HepG2 (cell line): ENCODE measurements around the gene TP73. TPM values are rescaled to one million over a fixed set of nuclear protein-coding genes. Genes with fewer than 3 reads are reported as not detected.

Experiments used
- ATAC-seq: fragments of 200-7000 bp; cut with Tn5 transposase; 3 replicates; pipeline ENCODE4 v1.9.1; 2020; ENCODE audit warnings: mild to moderate bottlenecking, moderate library complexity
- BruUV-seq: library from RNA; stranded (reverse); fragments of 400-500 nt; replicated peaks from 2 replicates; lab custom pipeline; 2021; lab: Mats Ljungman, UMichigan
- CTCF ChIA-PET: fragments of 300-600 bp; formaldehyde crosslinking; extraction: SDS; loops from one replicate; lab custom pipeline; 2021; ENCODE audit warnings: low total read pairs, inconsistent platforms, low intra/inter-chr PET ratio; lab: Yijun Ruan, JAX
- POLR2A ChIA-PET: fragments of 350-600 bp; sonication (Branson Sonifier 250); formaldehyde crosslinking; loops from one replicate; lab custom pipeline; 2020; ENCODE audit warnings: antibody characterized with exemption, inconsistent platforms; lab: Yijun Ruan, JAX
- DNase-seq: peaks from one replicate; pipeline ENCODE4 v3.0.0-alpha.2; 2015; ENCODE audit warnings: low spot score
- FAIRE-seq: peaks from 3 replicates; lab custom pipeline; 2011; peaks lifted over from hg19 to GRCh38; lab: Jason Lieb, UNC
- H2AFZ ChIP-seq: one replicate; pipeline ENCODE4 v1.6.1; 2011; ENCODE audit warnings: low read length, inconsistent platforms
- H3K27ac ChIP-seq: fragments of 300-600 bp; 3 replicates; pipeline ENCODE4 v1.8.0; 2011; ENCODE audit warnings: mixed run types, mild to moderate bottlenecking, mixed read lengths, low read length, inconsistent platforms; ENCODE audit not compliant: insufficient read depth; ENCODE audit errors: extremely low read length
- H3K27me3 ChIP-seq, 2 experiments: fragments of 200-600 bp in 1 of 2; 2 replicates in 1 of 2; 3 replicates in 1 of 2; pipeline versions ENCODE4 v1.6.0 to v1.8.0; 2011; ENCODE audit warnings: low read length in 2 of 2, mild to moderate bottlenecking in 2 of 2, moderate library complexity in 2 of 2, inconsistent platforms in 1 of 2; ENCODE audit not compliant: insufficient read depth in 2 of 2, control insufficient read depth in 1 of 2
- H3K36me3 ChIP-seq, 2 experiments: fragments of 200-600 bp in 1 of 2; replicated peaks in 1 of 2; 2 replicates in 1 of 2; 3 replicates in 1 of 2; pipeline versions ENCODE4 v1.5.1 to v1.8.0; 2011; ENCODE audit warnings: low read length in 2 of 2, inconsistent platforms in 1 of 2; ENCODE audit not compliant: insufficient read depth in 2 of 2, control insufficient read depth in 1 of 2
- H3K4me1 ChIP-seq: 2 replicates; pipeline ENCODE4 v1.5.1; 2012; ENCODE audit warnings: low read length, inconsistent platforms; ENCODE audit not compliant: insufficient read depth
- H3K4me2 ChIP-seq: 2 replicates; pipeline ENCODE4 v1.6.0; 2011; ENCODE audit warnings: low read depth, low read length, inconsistent platforms
- H3K4me3 ChIP-seq, 3 experiments: fragments of 200-600 bp in 1 of 3; sonication (generic), shearing (Covaris generic) in 1 of 3; replicated peaks in 1 of 3; 2 replicates each; pipeline ENCODE4 v1.5.1; 2011 to 2016; ENCODE audit warnings: low read length in 3 of 3, inconsistent platforms in 2 of 3, low read depth in 2 of 3, mild to moderate bottlenecking in 2 of 3, control low read depth in 1 of 3, mixed read lengths in 1 of 3; ENCODE audit not compliant: insufficient read depth in 1 of 3
- H3K79me2 ChIP-seq: one replicate; pipeline ENCODE4 v1.6.1; 2011; ENCODE audit warnings: low read length, inconsistent platforms; ENCODE audit not compliant: insufficient read depth
- H3K9ac ChIP-seq: 2 replicates; pipeline ENCODE4 v1.6.0; 2011; ENCODE audit warnings: mild to moderate bottlenecking, low read depth, low read length, inconsistent platforms; ENCODE audit not compliant: insufficient read depth
- H3K9me3 ChIP-seq: 2 replicates; pipeline ENCODE4 v1.5.1; 2012; ENCODE audit warnings: mild to moderate bottlenecking, low read length
- H4K20me1 ChIP-seq: 2 replicates; pipeline ENCODE4 v1.6.0; 2011; ENCODE audit warnings: inconsistent platforms, mild to moderate bottlenecking, low read length, moderate library complexity; ENCODE audit not compliant: insufficient read depth
- AGO1 ChIP-seq: fragments of 200-400 bp; formaldehyde crosslinking; IDR thresholded peaks from 2 replicates; pipeline ENCODE4 v1.6.1; 2017; ENCODE audit warnings: mild to moderate bottlenecking, low read depth, low read length, moderate library complexity; ENCODE audit not compliant: poor library complexity, severe bottlenecking
- HNRNPLL ChIP-seq: fragments of 200-400 bp; formaldehyde crosslinking; IDR thresholded peaks from 2 replicates; pipeline ENCODE4 v1.6.1; 2017; ENCODE audit warnings: mild to moderate bottlenecking, low read depth, low read length; ENCODE audit not compliant: poor library complexity, severe bottlenecking
- MTA3 ChIP-seq: sonication (generic); formaldehyde crosslinking; IDR thresholded peaks from 2 replicates; pipeline ENCODE4 v1.4.0; 2020; ENCODE audit warnings: missing genetic modification reagents
- NCOA1 ChIP-seq: sonication (generic); formaldehyde crosslinking; IDR thresholded peaks from 2 replicates; pipeline ENCODE4 v1.9.0; 2021; ENCODE audit warnings: missing genetic modification reagents
- NPAS2 ChIP-seq: sonication (generic); formaldehyde crosslinking; IDR thresholded peaks from 2 replicates; pipeline ENCODE4 v1.8.0; 2022; ENCODE audit warnings: mild to moderate bottlenecking, missing genetic modification reagents, borderline replicate concordance
- POLR2A ChIP-seq, 2 experiments: IDR thresholded peaks; 2 replicates each; pipeline ENCODE4 v1.6.1; 2011; ENCODE audit warnings: low read depth in 2 of 2, low read length in 2 of 2, mild to moderate bottlenecking in 1 of 2, moderate library complexity in 1 of 2; ENCODE audit not compliant: insufficient read depth in 1 of 2
- ZNF296 ChIP-seq: sonication (generic); formaldehyde crosslinking; conservative IDR thresholded peaks from 2 replicates; pipeline ENCODE4 v1.5.0; 2020; ENCODE audit warnings: mild to moderate bottlenecking, missing genetic modification reagents
- ZNF382 ChIP-seq: sonication (generic); formaldehyde crosslinking; IDR thresholded peaks from 2 replicates; pipeline ENCODE4 v1.5.0; 2020; ENCODE audit warnings: missing genetic modification reagents, mild to moderate bottlenecking, borderline replicate concordance
- ZNF652 ChIP-seq: IDR thresholded peaks from 2 replicates; pipeline ENCODE4 v1.6.1; 2016; ENCODE audit warnings: low read depth, borderline replicate concordance
- ZNF891 ChIP-seq: sonication (generic); formaldehyde crosslinking; IDR thresholded peaks from 2 replicates; pipeline ENCODE4 v1.5.0; 2020; ENCODE audit warnings: mild to moderate bottlenecking, missing genetic modification reagents
- WGBS: methylation state at CpG from one replicate; pipeline ENCODE4 v1.1.6; 2017; ENCODE audit warnings: low lambda C conversion rate; 5-methylcytosine and 5-hydroxymethylcytosine counted together
- in situ Hi-C: cut with HindIII; loops from 2 replicates; pipeline ENCODE4 v1.10.0; 2017; ENCODE audit warnings: low pct_unique_long_range_greater_than_20kb; ENCODE audit not compliant: extremely low pct_ligation_motif_present
- intact Hi-C: fragments of 100-400 bp; cut with micrococcal nuclease; formaldehyde crosslinking; loops from one replicate; pipeline ENCODE4 v1.10.0; 2022; ENCODE audit not compliant: unreplicated experiment
- polyA plus RNA-seq, 8 experiments: library from polyadenylated mRNA; depleted of rRNA in 3 of 8; stranded (reverse) in 7 of 8; unstranded in 1 of 8; fragments of >200 nt; fragmentation: Illumina TruSeq in 4 of 8; extraction: Trizol in 4 of 8; gene quantifications; 2 replicates each; pipeline versions ENCODE4 v1.2.1 to v1.2.3, GENCODE V29; 2011 to 2016; ENCODE audit warnings: low read depth in 4 of 8, missing spikeins in 1 of 8, mixed read lengths in 1 of 8; ENCODE audit not compliant: insufficient read depth in 1 of 8
- total RNA-seq, 5 experiments: library from RNA; depleted of rRNA; stranded (reverse); fragments of >200 nt; fragmentation: Illumina TruSeq; extraction: Trizol; gene quantifications; 2 replicates each; pipeline ENCODE4 v1.2.3, GENCODE V29; 2016; ENCODE audit warnings: low read depth in 1 of 5
- TF ChIP-seq, protein P1 (sequence below): IDR thresholded peaks from 2 replicates; pipeline ENCODE4 v1.6.1; 2016; ENCODE audit warnings: control low read depth

Gene TP73
- total and polyA plus RNA-seq, 2 of the 13 experiments (the other 11 are each of a cell fraction or from before 2014, with no cell fraction given), result 0.49 to 1.1 TPM

DNA sequence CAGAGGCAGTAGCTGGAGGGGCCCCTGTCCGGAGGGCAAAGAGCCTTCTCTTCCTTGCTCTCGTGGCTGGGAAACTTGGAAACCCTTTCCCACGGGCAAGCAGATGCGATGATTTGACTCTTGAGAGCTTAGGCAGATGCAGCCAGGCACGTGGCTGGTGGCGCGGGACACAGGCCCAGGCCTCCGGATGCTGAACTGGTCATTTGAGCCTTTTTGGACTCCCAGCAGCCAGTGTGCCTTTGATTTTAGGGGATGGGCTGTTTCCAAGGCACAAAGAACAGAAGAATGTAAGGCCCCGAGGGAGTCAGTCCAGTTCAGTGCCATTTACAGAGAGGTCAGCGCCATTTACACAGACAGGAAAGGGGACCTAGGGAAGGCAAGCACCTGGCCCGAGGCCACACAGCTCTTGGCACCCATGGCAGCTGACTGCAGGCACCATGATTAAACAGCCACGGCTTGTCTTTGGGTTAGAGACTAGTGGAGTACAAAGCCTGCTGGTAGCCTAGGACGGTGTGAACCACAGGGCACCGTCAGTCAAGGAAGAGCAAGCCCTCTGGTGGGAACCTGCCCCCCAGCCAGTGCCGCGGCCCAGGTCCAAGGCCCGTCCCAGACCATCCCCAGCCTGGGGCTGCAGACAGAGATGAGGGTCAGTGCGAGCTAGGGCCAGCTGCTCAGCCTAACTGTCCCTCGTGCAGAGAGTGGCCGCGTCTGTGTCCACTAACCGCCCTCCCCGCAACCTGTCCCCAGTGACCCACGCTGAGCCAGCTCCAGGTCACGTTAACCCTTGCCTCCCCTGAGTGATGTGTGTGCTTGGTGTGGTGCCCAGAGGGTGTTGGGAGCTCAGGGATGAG lies 79.5 kb downstream of the TP73 start:
- no peak for DNase-seq
- Histone ChIP-seq H3K4me1 (peaks cover 35% of the 10 kb centered on the region), H3K79me2 (no peaks in the 10 kb centered on the region), H3K4me3 (no peak overlapping the region), H2AFZ (no peak overlapping the region), H3K4me2 (peak overlapping the region; percentile 26; the same call in 1 of the 2 replicates), H3K27ac (no peak overlapping the region), H3K9me3 (no peaks in the 10 kb centered on the region), H3K9ac (no peak overlapping the region), H4K20me1 (no peaks in the 10 kb centered on the region), H3K36me3 (peaks cover 3 to 13% of the 10 kb centered on the region in 2 experiments; a peak in 4 of 5 replicates), H3K27me3 (no peaks in the 10 kb centered on the region)
- WGBS, result 76% methylated on average over 14 of the region's 25 CpGs
- ChIA-PET CTCF (no interaction called here), POLR2A (interaction anchor here (0.9 kb wide), 1 partner anchor 40 kb away, joined by 3 read pairs; no protein-coding TSS in a partner anchor)
- in situ Hi-C loops, result no loop called here
- peak; percentile 15 for ATAC-seq
- intact Hi-C loops, result no loop called here
- no TSS peak for BruUV-seq
- FAIRE-seq, result no peak
- TF ChIP-seq HNRNPLL (peak; percentile 8), ZNF382 (CRISPR knock-in tag) (no peak), NCOA1 (CRISPR knock-in tag) (no peak), POLR2A (IDR thresholded peaks at IDR 0.05; ENCODE audit: insufficient read depth in 1 of 2, low read depth in 2 of 2, low read length in 2 of 2) (peak in 1 of 2 experiments; percentile 17; a peak in 1 of 4 replicates), NPAS2 (CRISPR knock-in tag) (no peak), ZNF296 (peak; percentile 67; the same call in 1 of the 2 replicates), AGO1 (peak; percentile 7), ZNF652 (CRISPR knock-in tag) (peak; percentile 88), MTA3 (CRISPR knock-in tag) (no peak), ZNF891 (CRISPR knock-in tag) (0 out of 2 replicates have a peak, but pooled peaks have one; percentile 33)
- TF ChIP-seq, protein P1, sequence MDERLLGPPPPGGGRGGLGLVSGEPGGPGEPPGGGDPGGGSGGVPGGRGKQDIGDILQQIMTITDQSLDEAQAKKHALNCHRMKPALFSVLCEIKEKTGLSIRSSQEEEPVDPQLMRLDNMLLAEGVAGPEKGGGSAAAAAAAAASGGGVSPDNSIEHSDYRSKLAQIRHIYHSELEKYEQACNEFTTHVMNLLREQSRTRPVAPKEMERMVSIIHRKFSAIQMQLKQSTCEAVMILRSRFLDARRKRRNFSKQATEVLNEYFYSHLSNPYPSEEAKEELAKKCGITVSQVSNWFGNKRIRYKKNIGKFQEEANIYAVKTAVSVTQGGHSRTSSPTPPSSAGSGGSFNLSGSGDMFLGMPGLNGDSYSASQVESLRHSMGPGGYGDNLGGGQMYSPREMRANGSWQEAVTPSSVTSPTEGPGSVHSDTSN (CRISPR knock-in tag), result no peak
